IMR-90 (cell line): ENCODE results near the gene SCGB1D1.

ENCODE experiments used
- CEBPB ChIP-seq: IDR thresholded peaks from 2 replicates; pipeline ENCODE4 v1.6.1; 2012; ENCODE audit warnings: low read depth, low read length, improper control_type of control experiment
- FOS ChIP-seq: fragments of 150-350 bp; IDR thresholded peaks from 2 replicates; pipeline ENCODE4 v1.6.1; 2016; ENCODE audit warnings: low read depth, low read length
- POLR2A ChIP-seq: IDR thresholded peaks from 2 replicates; pipeline ENCODE4 v1.6.1; 2012; ENCODE audit warnings: mild to moderate bottlenecking, low read depth, low read length
- RCOR1 ChIP-seq: IDR thresholded peaks from 2 replicates; pipeline ENCODE4 v1.6.1; 2012; ENCODE audit warnings: mild to moderate bottlenecking, low read length, improper control_type of control experiment; ENCODE audit not compliant: insufficient replicate concordance
- TF ChIP-seq, protein P1 (sequence below): conservative IDR thresholded peaks from 2 replicates; pipeline ENCODE4 v1.5.1; 2012; ENCODE audit warnings: mild to moderate bottlenecking, low read depth, low read length, improper control_type of control experiment
- TF ChIP-seq, protein P2 (sequence below): fragments of 150-350 bp; IDR thresholded peaks from 2 replicates; pipeline ENCODE4 v1.6.1; 2017; ENCODE audit warnings: mild to moderate bottlenecking, antibody characterized with exemption, low read length, low read depth

DNA sequence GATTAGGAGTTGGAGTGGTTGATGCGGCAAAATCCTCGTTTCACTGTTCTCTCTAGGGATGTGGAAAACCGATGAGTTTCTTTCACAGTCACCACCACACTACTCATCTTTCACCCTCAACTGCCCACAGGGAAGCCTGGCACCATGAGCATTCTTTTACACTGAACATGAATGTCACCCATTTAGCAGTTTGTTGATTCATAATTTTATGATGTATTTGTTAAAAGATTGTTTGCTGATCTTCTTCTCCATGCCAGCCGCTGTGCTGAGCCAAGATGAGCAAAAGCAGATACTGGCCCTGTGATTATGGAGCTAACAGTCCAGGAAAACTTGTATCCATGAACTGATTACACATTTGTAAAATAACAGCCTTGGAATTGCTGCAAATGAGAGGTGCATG, 48.1 kb downstream of the SCGB1D1 start:
- TF ChIP-seq RCOR1, result no peak
- TF ChIP-seq, protein P1, sequence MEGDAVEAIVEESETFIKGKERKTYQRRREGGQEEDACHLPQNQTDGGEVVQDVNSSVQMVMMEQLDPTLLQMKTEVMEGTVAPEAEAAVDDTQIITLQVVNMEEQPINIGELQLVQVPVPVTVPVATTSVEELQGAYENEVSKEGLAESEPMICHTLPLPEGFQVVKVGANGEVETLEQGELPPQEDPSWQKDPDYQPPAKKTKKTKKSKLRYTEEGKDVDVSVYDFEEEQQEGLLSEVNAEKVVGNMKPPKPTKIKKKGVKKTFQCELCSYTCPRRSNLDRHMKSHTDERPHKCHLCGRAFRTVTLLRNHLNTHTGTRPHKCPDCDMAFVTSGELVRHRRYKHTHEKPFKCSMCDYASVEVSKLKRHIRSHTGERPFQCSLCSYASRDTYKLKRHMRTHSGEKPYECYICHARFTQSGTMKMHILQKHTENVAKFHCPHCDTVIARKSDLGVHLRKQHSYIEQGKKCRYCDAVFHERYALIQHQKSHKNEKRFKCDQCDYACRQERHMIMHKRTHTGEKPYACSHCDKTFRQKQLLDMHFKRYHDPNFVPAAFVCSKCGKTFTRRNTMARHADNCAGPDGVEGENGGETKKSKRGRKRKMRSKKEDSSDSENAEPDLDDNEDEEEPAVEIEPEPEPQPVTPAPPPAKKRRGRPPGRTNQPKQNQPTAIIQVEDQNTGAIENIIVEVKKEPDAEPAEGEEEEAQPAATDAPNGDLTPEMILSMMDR, result no peak
- TF ChIP-seq POLR2A, result no peak
- no peak for TF ChIP-seq CEBPB
- TF ChIP-seq FOS, result no peak
- TF ChIP-seq, protein P2, sequence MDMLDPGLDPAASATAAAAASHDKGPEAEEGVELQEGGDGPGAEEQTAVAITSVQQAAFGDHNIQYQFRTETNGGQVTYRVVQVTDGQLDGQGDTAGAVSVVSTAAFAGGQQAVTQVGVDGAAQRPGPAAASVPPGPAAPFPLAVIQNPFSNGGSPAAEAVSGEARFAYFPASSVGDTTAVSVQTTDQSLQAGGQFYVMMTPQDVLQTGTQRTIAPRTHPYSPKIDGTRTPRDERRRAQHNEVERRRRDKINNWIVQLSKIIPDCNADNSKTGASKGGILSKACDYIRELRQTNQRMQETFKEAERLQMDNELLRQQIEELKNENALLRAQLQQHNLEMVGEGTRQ, result no peak
